Limb (tissue), 2 donors: ENCODE data around the gene RBBP8.

ENCODE experiments used
- DNase-seq, 2 donors: peaks; one replicate each; pipeline ENCODE4 v3.0.0-alpha.2; 2016; ENCODE audit errors: extremely low spot score in 2 of 2

Gene RBBP8

GRCh38 chr18:22998344-22998743, 65.2 kb downstream of the RBBP8 start:
- DNase-seq = no peak

- DNase-seq = no peak
Measured at GRCh38 chr18:22999212-22999611, 66.1 kb downstream of the RBBP8 start.

- DNase-seq = no peak
Measured at GRCh38 chr18:22999647-23000046, 66.5 kb downstream of the RBBP8 start.

GRCh38 chr18:23003289-23003688, 70.2 kb downstream of the RBBP8 start:
- DNase-seq = no peak

GRCh38 chr18:23012249-23012648, 79.1 kb downstream of the RBBP8 start:
- DNase-seq = no peak

- DNase-seq = no peak
Measured at GRCh38 chr18:23020555-23021294, 87.6 kb downstream of the RBBP8 start.

GRCh38 chr18:23021623-23022022, 88.5 kb downstream of the RBBP8 start:
- DNase-seq = no peak

- DNase-seq = no peak
Measured at GRCh38 chr18:23032030-23032582, 99.0 kb downstream of the RBBP8 start.

GRCh38 chr18:23033056-23033455, 99.9 kb downstream of the RBBP8 start:
- DNase-seq = no peak

- DNase-seq = no peak
Measured at GRCh38 chr18:23036660-23037201, 103.6 kb downstream of the RBBP8 start.

GRCh38 chr18:23037646-23038045, 104.5 kb downstream of the RBBP8 start:
- no peak for DNase-seq

- no peak for DNase-seq
Measured at GRCh38 chr18:23038712-23039111, 105.6 kb downstream of the RBBP8 start.

GRCh38 chr18:23042133-23042532, 109.0 kb downstream of the RBBP8 start:
- no peak for DNase-seq

GRCh38 chr18:23043803-23044376, 110.8 kb downstream of the RBBP8 start:
- DNase-seq = no peak

GRCh38 chr18:23049698-23050373, 116.7 kb downstream of the RBBP8 start:
- DNase-seq = no peak

GRCh38 chr18:23053776-23054457, 120.8 kb downstream of the RBBP8 start:
- peak; percentile 32 to 45 for DNase-seq

GRCh38 chr18:23054553-23054952, 121.4 kb downstream of the RBBP8 start:
- no peak for DNase-seq

GRCh38 chr18:23056315-23056714, 123.2 kb downstream of the RBBP8 start:
- DNase-seq = no peak

- no peak for DNase-seq
Measured at GRCh38 chr18:23057096-23057495, 124.0 kb downstream of the RBBP8 start.

GRCh38 chr18:23058746-23059415, 125.8 kb downstream of the RBBP8 start:
- no peak for DNase-seq
